ENCODE measurements around the gene SLFN14.
"Not testable (repeated sequence)": the region's sequence is repeated elsewhere in the genome, so short reads cannot be mapped to it uniquely, and the experiment has no call there.

SLFN14 gene

GRCh38 chr17:35559495-35560210 lies 966 bp downstream of the SLFN14 start:
- DNase-seq (ENCODE audit: low read depth) = no peak

GRCh38 chr17:35557353-35557752 lies 3.3 kb downstream of the SLFN14 start:
- no peak for DNase-seq (ENCODE audit: low read depth)

- no peak for DNase-seq (ENCODE audit: low read depth)
Observed at GRCh38 chr17:35555691-35556090, 4.9 kb downstream of the SLFN14 start.

- DNase-seq (ENCODE audit: low read depth) = no peak
Observed at GRCh38 chr17:35554668-35555067, 6.0 kb downstream of the SLFN14 start.

GRCh38 chr17:35553310-35553709 lies 7.3 kb downstream of the SLFN14 start:
- no peak for DNase-seq (ENCODE audit: low read depth)

GRCh38 chr17:35548978-35549377 lies 11.6 kb downstream of the SLFN14 start:
- DNase-seq (ENCODE audit: low read depth) = no peak

- DNase-seq (ENCODE audit: low read depth) = no peak
Observed at GRCh38 chr17:35548208-35548810, 12.3 kb downstream of the SLFN14 start.

GRCh38 chr17:35546487-35546886 lies 14.1 kb downstream of the SLFN14 start:
- no peak for DNase-seq (ENCODE audit: low read depth)

GRCh38 chr17:35545150-35545549 lies 15.5 kb downstream of the SLFN14 start:
- DNase-seq (ENCODE audit: low read depth) = no peak

GRCh38 chr17:35543856-35544255 lies 16.8 kb downstream of the SLFN14 start:
- DNase-seq (ENCODE audit: low read depth) = no peak

- no peak for DNase-seq (ENCODE audit: low read depth)
Observed at GRCh38 chr17:35542990-35543389, 17.6 kb downstream of the SLFN14 start.

GRCh38 chr17:35541434-35541833 lies 19.2 kb downstream of the SLFN14 start:
- DNase-seq (ENCODE audit: low read depth) = no peak

- DNase-seq (ENCODE audit: low read depth) = no peak
Observed at GRCh38 chr17:35540589-35541404, 19.8 kb downstream of the SLFN14 start.

- no peak for DNase-seq (ENCODE audit: low read depth)
Observed at GRCh38 chr17:35539659-35540026, 21.0 kb downstream of the SLFN14 start.

- DNase-seq (ENCODE audit: low read depth) = no peak
Observed at GRCh38 chr17:35537601-35538141, 22.9 kb downstream of the SLFN14 start, which contains the start of gene SLFN12L. Gene SLFN12L (minus strand): TSS chr17:35537678. CDS start chr17:35522364, 15,314 bp downstream.

- DNase-seq (ENCODE audit: low read depth) = no peak
Observed at GRCh38 chr17:35536664-35537171, 23.9 kb downstream of the SLFN14 start.

- DNase-seq (ENCODE audit: low read depth) = not testable (repeated sequence)
Observed at GRCh38 chr17:35535406-35535805, 25.2 kb downstream of the SLFN14 start.

- no peak for DNase-seq (ENCODE audit: low read depth)
Observed at GRCh38 chr17:35534576-35535093, 26.0 kb downstream of the SLFN14 start.

GRCh38 chr17:35531160-35531559 lies 29.5 kb downstream of the SLFN14 start:
- DNase-seq (ENCODE audit: low read depth) = no peak

- DNase-seq (ENCODE audit: low read depth) = no peak
Observed at GRCh38 chr17:35529866-35530265, 30.8 kb downstream of the SLFN14 start.

GRCh38 chr17:35529326-35529725 lies 31.3 kb downstream of the SLFN14 start:
- DNase-seq (ENCODE audit: low read depth) = not testable (repeated sequence)

GRCh38 chr17:35523296-35523695 lies 37.3 kb downstream of the SLFN14 start:
- no peak for DNase-seq (ENCODE audit: low read depth)
